IPS-NIHi11 (cell line): ENCODE results near the gene IFIT1.
"Not testable (repeated sequence)": the region's sequence is repeated elsewhere in the genome, so short reads cannot be mapped to it uniquely, and the experiment has no call there.

ENCODE experiments used
- DNase-seq: peaks from one replicate; pipeline ENCODE4 v3.0.0; 2012; ENCODE audit warnings: mixed read lengths, low spot score

IFIT1 gene

GRCh38 chr10:89391907-89392756 is at the start of gene IFIT1:
Gene IFIT1, plus strand, starts transcription at chr10:89392623. Its CDS starts 90 bp downstream, at chr10:89392713.
- DNase-seq = peak; percentile 73

- DNase-seq = no peak
Observed at GRCh38 chr10:89343089-89343767, 49.2 kb upstream of the IFIT1 start.

- no peak for DNase-seq
Observed at GRCh38 chr10:89344156-89344555, 48.3 kb upstream of the IFIT1 start.

GRCh38 chr10:89345367-89346000 is 46.9 kb upstream of the IFIT1 start:
- DNase-seq = no peak

GRCh38 chr10:89346405-89347254 is 45.8 kb upstream of the IFIT1 start:
- DNase-seq = peak; percentile 35

- no peak for DNase-seq
Observed at GRCh38 chr10:89347701-89348457, 44.5 kb upstream of the IFIT1 start.

GRCh38 chr10:89348481-89348880 is 43.9 kb upstream of the IFIT1 start:
- no peak for DNase-seq

GRCh38 chr10:89348975-89349374 is 43.4 kb upstream of the IFIT1 start:
- DNase-seq = no peak

- not testable (repeated sequence) for DNase-seq
Observed at GRCh38 chr10:89350631-89351315, 41.6 kb upstream of the IFIT1 start.

GRCh38 chr10:89351412-89351779 is 41.0 kb upstream of the IFIT1 start:
- DNase-seq = no peak

- DNase-seq = peak; percentile 50
Observed at GRCh38 chr10:89351780-89352597, 40.4 kb upstream of the IFIT1 start.

- no peak for DNase-seq
Observed at GRCh38 chr10:89352802-89353201, 39.6 kb upstream of the IFIT1 start.

GRCh38 chr10:89355394-89355931 is 37.0 kb upstream of the IFIT1 start:
- DNase-seq = no peak

- DNase-seq = no peak
Observed at GRCh38 chr10:89357096-89357495, 35.3 kb upstream of the IFIT1 start.

- no peak for DNase-seq
Observed at GRCh38 chr10:89357975-89358374, 34.4 kb upstream of the IFIT1 start.

- no peak for DNase-seq
Observed at GRCh38 chr10:89360157-89360556, 32.3 kb upstream of the IFIT1 start.

- DNase-seq = no peak
Observed at GRCh38 chr10:89362929-89363328, 29.5 kb upstream of the IFIT1 start.

GRCh38 chr10:89363729-89364442 is 28.5 kb upstream of the IFIT1 start:
- no peak for DNase-seq

GRCh38 chr10:89364531-89364930 is 27.9 kb upstream of the IFIT1 start:
- DNase-seq = no peak
